CD4-positive, alpha-beta T cell treated with Interleukin-17A for 4 hours (primary cell): Measurements from ENCODE around the gene FIGNL1.
A peak's percentile ranks its signal among the peaks of the same experiment; 100 is the strongest.
"Not testable (repeated sequence)": the region's sequence is repeated elsewhere in the genome, so short reads cannot be mapped to it uniquely, and the experiment has no call there.

ENCODE experiments used
- DNase-seq: peaks from one replicate; pipeline ENCODE4 v3.0.0-alpha.2; 2020; ENCODE audit warnings: mixed read lengths

Gene FIGNL1

DNA sequence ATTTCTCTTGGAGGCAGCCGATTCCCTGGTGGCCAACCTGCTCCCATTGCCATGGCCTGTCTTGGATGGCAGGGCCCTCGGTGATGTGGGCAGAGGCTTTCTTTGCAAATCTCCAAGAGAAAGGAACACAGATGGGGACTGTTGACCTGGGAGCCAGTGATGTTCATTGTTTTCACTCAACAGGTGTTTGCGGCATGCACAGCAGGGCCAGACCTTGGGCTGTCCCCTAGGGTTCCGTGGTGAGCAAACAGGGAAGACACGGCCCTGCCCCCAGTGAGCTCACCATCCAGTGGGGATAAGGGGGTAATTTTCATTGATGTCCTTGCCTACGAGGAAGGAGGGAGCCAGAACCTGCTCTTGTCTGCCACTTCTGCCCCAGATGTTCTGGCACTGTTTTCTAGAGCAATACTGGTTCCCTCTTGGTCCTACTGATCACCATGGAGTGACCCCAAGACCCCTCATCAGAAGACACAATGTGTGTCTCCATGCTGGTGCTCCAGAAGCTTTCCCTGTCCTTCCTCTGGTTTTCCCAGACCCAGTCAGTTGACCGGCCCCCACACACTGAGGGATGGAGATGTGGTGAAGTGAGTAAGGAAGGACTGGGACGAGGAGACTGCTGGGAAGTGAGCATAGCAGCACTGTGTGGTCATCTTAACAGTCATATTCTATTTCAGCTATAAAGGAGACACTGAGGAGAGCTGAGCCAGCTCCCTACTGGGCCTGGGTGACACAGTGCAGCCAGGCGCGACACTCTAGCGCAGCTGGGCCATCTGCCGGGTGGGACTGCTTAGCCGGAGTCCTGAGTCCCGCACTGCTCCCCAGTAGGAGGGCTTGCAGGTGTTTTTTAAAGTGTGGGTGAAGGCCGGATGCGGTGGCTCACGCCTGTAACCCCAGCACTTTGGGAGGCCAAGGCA is 20.4 kb upstream of the FIGNL1 start:
- no peak for DNase-seq

DNA sequence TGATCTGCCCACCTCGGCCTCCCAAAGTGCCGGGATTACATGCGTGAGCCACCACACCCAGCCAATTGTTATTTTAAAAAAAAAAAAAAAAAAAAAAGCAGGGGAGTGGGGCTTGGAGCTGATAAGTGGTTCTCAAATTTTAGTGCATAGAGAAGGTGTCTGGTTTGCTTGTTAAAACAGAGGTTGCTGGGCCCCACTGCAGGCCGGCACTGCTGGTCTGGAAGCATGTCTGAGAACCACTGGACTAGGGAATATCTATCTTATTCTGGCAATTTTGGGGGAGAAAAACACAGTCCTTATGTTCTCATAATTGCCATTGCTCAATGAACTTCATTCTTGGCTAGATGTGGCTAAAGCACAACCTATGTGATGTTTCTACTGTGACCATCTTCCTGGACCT is 19.0 kb upstream of the FIGNL1 start:
- DNase-seq = no peak

- DNase-seq = peak; percentile 88
Observed at GRCh38 chr7:50467817-50468610, 17.9 kb upstream of the FIGNL1 start.

- no peak for DNase-seq
Observed at GRCh38 chr7:50466815-50467585, 16.9 kb upstream of the FIGNL1 start.

DNA sequence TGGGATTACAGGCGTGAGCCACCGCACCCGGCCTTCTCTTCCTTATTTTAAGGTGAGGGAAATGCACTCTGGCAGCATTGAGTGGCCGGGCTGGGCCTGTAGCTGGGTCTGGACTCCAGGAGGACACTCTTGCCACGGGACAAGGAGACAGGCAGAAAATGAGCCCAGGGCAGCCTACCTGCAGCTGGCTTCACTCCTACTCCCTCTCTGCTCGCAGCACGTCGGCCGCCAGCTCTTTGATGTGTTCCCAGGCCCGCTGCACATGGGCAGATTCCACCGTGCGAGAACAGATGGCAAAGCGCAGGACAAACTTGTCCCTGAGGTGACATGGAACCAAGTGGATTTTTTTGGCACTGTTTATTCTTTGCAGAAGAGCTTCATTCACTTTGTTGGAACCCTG is 12.9 kb upstream of the FIGNL1 start:
- DNase-seq = no peak

DNA sequence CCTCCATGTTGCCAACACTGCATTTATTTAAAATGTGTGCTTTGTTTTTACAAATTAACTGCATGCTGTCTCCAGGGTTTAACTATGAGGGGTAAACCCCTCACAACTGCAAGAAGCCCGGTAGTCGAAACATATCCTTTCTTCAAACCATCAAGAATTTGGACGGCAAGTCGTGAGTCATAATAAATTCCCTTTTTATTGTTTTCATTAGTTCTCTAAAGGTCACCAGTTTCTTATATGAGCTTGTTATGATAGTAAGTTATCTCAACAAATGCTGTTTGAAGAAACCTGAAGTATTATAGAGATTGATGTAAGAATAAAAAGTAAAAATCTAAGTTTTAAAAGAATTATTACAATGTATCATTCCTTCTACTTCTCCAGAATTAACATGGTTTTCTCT is 12.2 kb upstream of the FIGNL1 start:
- no peak for DNase-seq

GRCh38 chr7:50461695-50462094 is 11.5 kb upstream of the FIGNL1 start:
- DNase-seq = no peak

DNA sequence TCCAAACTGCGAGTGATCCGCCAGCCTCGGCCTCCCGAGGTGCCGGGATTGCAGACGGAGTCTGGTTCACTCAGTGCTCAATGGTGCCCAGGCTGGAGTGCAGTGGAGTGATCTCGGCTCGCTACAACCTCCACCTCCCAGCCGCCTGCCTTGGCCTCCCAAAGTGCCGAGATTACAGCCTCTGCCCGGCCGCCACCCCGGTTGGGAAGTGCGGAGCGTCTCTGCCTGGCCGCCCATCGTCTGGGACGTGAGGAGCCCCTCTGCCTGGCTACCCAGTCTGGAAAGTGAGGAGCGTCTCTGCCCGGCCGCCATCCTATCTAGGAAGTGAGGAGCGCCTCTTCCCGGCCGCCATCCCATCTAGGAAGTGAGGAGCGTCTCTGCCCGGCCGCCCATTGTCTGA is 9.0 kb upstream of the FIGNL1 start:
- not testable (repeated sequence) for DNase-seq

GRCh38 chr7:50458651-50459050 is 8.5 kb upstream of the FIGNL1 start:
- not testable (repeated sequence) for DNase-seq

DNA sequence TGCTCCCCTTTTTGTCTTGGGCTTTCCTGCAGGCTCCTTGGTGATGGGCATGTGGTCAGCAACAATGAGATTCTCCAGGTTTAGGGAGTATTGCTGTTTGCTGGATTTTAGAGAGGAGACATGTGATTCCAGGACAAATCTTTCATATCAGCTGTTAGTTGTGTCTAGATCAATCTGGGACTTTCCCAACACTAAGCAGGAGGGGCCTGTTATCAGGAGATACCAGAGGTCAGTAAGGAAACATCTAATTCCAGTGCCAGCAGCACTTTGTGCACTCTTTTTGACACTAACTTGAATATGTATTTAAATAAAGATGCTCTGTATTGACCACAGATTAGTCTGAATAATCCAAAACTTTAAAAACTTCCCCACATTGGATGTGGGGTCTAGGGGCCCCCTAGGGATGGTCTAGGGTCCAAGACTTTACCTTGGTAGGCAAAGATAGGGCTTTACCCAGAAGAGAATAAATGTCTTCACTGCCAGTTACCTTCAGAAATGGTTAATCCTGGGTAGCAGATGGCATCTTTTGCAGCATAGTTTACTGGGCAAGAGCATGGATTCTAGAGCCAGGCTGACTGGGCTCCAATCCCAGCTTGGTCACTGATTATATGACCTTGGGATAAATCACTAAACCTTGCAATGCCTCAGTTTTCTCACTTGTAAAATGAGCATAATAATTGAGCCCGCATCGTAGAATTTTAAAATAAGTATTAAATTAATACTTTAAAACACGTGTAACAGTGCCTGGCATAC is 6.4 kb upstream of the FIGNL1 start:
- no peak for DNase-seq

- no peak for DNase-seq
Observed at GRCh38 chr7:50455658-50456057, 5.5 kb upstream of the FIGNL1 start.

DNA sequence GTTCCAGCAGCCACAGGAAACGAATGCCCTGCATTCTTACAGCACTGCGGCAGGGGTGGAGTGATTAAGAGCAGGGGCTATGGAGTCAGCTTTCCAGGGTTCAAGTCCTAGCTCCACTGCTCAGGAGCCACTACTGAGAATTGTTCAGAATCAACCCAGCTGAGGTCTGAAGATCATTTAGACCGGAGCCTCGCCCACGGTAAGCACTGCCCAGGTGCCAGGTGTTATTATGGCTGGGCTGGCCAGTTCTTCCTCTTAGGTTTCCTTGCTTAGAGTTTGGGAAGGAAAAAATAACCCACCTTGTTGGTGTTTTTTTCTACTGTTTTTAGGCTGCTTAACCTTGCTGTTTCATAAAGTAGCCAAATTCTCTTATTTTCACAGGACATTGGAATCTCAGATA is 4.8 kb upstream of the FIGNL1 start:
- no peak for DNase-seq

DNA sequence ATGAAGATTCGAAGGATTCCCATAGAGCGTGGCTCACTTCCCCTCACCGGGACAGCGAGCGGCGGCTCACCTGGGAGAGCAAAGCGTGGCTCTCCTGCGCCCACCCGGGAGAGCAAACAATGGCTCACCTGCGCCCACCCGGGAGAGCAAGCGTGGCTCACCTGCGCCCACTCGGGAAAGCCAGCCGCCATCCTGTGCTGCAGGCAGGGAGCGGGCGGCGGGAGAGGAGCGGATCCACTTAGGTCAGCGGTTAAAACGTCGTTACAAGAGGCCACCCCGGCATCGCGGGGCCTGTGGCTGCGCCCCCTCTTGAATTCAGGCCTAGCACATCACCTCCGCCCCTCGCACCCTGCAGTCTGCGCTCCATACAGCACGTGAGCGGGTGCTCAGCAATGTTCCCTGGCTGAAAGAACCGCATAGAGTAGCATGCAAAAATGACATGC is 461 bp upstream of the FIGNL1 start:
- peak; percentile 58 for DNase-seq

DNA sequence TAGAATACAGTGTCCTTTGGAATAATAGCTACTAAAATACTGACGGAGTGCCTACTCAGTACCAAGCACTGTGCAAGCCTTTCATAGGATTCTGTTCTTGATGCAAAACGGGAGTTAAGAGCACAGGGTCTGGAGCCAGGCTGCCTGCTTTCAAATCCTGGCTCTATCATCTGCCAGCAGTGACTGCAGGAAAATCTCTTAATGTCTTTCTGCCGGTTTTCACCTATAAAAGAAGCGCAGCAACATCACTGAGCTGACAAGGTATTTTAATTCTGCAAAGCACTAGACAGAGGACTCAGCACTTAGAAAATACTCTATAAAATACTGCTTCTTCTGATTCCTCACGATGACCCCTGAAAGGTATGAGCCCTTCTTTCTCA is 659 bp downstream of the FIGNL1 start:
- DNase-seq = no peak

DNA sequence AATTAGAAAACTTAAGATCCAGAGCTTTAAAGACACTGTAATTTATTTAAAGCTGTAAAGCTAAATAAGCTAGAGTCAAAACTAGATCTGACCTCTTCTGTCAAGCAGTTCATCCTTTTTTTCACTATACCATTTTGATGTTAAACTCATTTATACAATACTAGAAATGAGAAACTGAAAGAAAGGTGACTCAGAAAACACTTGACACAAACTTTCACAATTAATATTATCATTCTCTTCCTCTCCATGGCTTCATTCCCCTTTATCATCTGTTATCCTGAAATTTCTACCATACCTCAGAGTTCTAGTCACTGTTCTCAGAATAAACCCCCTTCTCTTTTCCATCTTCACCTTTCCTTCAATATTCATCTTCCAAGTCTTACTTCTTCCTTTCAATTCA is 1.3 kb downstream of the FIGNL1 start:
- no peak for DNase-seq

- DNase-seq = no peak
Observed at GRCh38 chr7:50446542-50446960, 3.6 kb downstream of the FIGNL1 start.

- no peak for DNase-seq
Observed at GRCh38 chr7:50436133-50436806, 13.9 kb downstream of the FIGNL1 start.

DNA sequence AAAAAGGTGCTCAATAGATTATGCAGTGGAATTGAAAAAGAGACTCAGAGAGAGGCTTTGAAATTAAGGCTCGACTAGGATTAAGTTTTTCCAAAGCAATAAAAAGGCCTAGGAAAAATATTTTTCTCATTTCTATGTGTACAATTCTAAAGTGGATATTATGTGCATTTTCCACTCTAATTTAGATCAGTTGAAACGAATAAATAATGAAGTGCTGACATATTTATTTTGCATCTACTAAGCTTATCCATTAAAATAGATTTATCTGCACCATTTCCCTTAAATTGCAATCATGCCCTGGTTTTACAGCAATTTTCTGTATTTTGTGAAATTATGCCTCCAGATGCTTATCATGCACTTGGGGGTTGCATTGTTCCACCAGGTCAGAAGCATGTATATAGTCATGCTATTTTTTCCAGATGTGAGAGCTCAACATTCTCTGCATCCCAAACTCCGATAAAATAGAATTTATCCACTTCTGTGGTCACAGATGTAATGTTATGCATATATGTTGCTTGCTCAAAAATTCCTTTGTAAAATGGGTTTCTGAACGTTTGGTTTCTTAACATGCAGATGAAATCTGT is 18.3 kb downstream of the FIGNL1 start:
- DNase-seq = no peak

- no peak for DNase-seq
Observed at GRCh38 chr7:50431316-50431715, 18.8 kb downstream of the FIGNL1 start.

GRCh38 chr7:50428911-50429310 is 21.2 kb downstream of the FIGNL1 start:
- DNase-seq = no peak

- DNase-seq = no peak
Observed at GRCh38 chr7:50427518-50427917, 22.6 kb downstream of the FIGNL1 start.
